K562 (cell line): ENCODE results near the gene ZNF665. TPM values are rescaled to one million over a fixed set of nuclear protein-coding genes. Genes with fewer than 3 reads are reported as not detected.
A peak's percentile ranks its signal among the peaks of the same experiment; 100 is the strongest.

Source experiments
- ATAC-seq: fragments of 200-7000 bp; cut with Tn5 transposase; 3 replicates; pipeline ENCODE4 v1.9.1; 2020; ENCODE audit warnings: moderate library complexity
- BruUV-seq: library from RNA; stranded (reverse); fragments of 400-500 nt; replicated peaks from 2 replicates; lab custom pipeline; 2021; lab: Mats Ljungman, UMichigan
- CTCF ChIA-PET: fragments of 300-600 bp; formaldehyde crosslinking; extraction: SDS; loops from one replicate; lab custom pipeline; 2021; ENCODE audit warnings: low intra/inter-chr PET ratio; lab: Yijun Ruan, JAX
- POLR2A ChIA-PET: fragments of 300-600, 350-650 bp; sonication (Branson Sonifier 250); formaldehyde crosslinking; extraction: SDS; loops from one replicate; lab custom pipeline; 2021; ENCODE audit warnings: antibody characterized with exemption, inconsistent platforms; lab: Yijun Ruan, JAX
- DNase-seq, 4 experiments: peaks; one replicate each; pipeline versions ENCODE4 v3.0.0 to v3.0.0-alpha.2; 2011 to 2018; ENCODE audit warnings: low spot score in 3 of 4, mixed read lengths in 3 of 4; ENCODE audit errors: extremely low read depth in 1 of 4
- FAIRE-seq: peaks from 2 replicates; lab custom pipeline; 2011; peaks lifted over from hg19 to GRCh38; lab: Jason Lieb, UNC
- H2AFZ ChIP-seq: 2 replicates; pipeline ENCODE4 v1.6.0; 2011; ENCODE audit warnings: low read depth, low read length, control low read depth, inconsistent platforms
- H3K27ac ChIP-seq: fragments of 200-600 bp; 3 replicates; pipeline ENCODE4 v1.8.0; 2011; ENCODE audit warnings: low read depth, mild to moderate bottlenecking, control low read depth, inconsistent platforms, low read length, moderate library complexity, mixed read lengths; ENCODE audit errors: extremely low read depth
- H3K27me3 ChIP-seq, 2 experiments: fragments of 300-600 bp in 1 of 2; 2 replicates in 1 of 2; 3 replicates in 1 of 2; pipeline versions ENCODE4 v1.6.0 to v1.8.0; 2011; ENCODE audit warnings: inconsistent platforms in 2 of 2, low read length in 2 of 2, mild to moderate bottlenecking in 1 of 2, mixed read lengths in 1 of 2, moderate library complexity in 1 of 2; ENCODE audit not compliant: control insufficient read depth in 2 of 2, insufficient read depth in 2 of 2
- H3K36me3 ChIP-seq: fragments of 300-600 bp; 3 replicates; pipeline ENCODE4 v1.8.0; 2011; ENCODE audit warnings: mild to moderate bottlenecking, low read length, inconsistent platforms; ENCODE audit not compliant: control insufficient read depth, insufficient read depth
- H3K4me1 ChIP-seq, 2 experiments: fragments of 200-600 bp in 1 of 2; replicated peaks in 1 of 2; 2 replicates in 1 of 2; 3 replicates in 1 of 2; pipeline versions ENCODE4 v1.5.1 to v1.8.0; 2011; ENCODE audit warnings: inconsistent platforms in 2 of 2, low read length in 2 of 2, mild to moderate bottlenecking in 1 of 2, mixed read lengths in 1 of 2, moderate library complexity in 1 of 2; ENCODE audit not compliant: control insufficient read depth in 2 of 2, insufficient read depth in 2 of 2
- H3K4me2 ChIP-seq: 2 replicates; pipeline ENCODE4 v1.6.1; 2011; ENCODE audit warnings: low read length, control low read depth, inconsistent platforms, mixed read lengths; ENCODE audit not compliant: insufficient read depth
- H3K4me3 ChIP-seq: fragments of 200-600 bp; sonication (generic), shearing (Covaris generic); 2 replicates; pipeline ENCODE4 v1.5.1; 2016; ENCODE audit warnings: control low read depth, inconsistent platforms
- H3K79me2 ChIP-seq: fragments of 200-600 bp; 3 replicates; pipeline ENCODE4 v1.8.0; 2011; ENCODE audit warnings: low read length, inconsistent platforms; ENCODE audit not compliant: control insufficient read depth, insufficient read depth
- H3K9ac ChIP-seq, 2 experiments: 2 replicates each; pipeline versions ENCODE4 v1.6.0 to v1.6.1; 2011; ENCODE audit warnings: low read depth in 2 of 2, low read length in 2 of 2, control low read depth in 1 of 2, inconsistent platforms in 1 of 2, mild to moderate bottlenecking in 1 of 2, mixed read lengths in 1 of 2; ENCODE audit not compliant: insufficient read depth in 1 of 2
- H3K9me1 ChIP-seq: one replicate; pipeline ENCODE4 v1.6.0; 2011; ENCODE audit warnings: inconsistent platforms, mild to moderate bottlenecking, low read length, moderate library complexity; ENCODE audit not compliant: control insufficient read depth, insufficient read depth
- H3K9me3 ChIP-seq: replicated peaks from 2 replicates; pipeline ENCODE4 v1.5.1; 2011; ENCODE audit warnings: low read depth, low read length, inconsistent platforms; ENCODE audit not compliant: control insufficient read depth, insufficient read depth
- H4K20me1 ChIP-seq: replicated peaks from 2 replicates; pipeline ENCODE4 v1.6.1; 2011; ENCODE audit warnings: low read length, inconsistent platforms, mixed read lengths; ENCODE audit not compliant: control insufficient read depth, insufficient read depth
- BACH1 ChIP-seq: fragments of 200-800 bp; sonication (Bioruptor generic); IDR thresholded peaks from 2 replicates; pipeline ENCODE4 v1.6.1; 2016; ENCODE audit warnings: missing genetic modification characterization, missing compliant biosample characterization
- CBX8 ChIP-seq: fragments of 200-600 bp; sonication (generic); IDR thresholded peaks from 2 replicates; pipeline ENCODE4 v1.6.1; 2012; ENCODE audit warnings: borderline replicate concordance, mixed run types, low read depth, mild to moderate bottlenecking, moderate library complexity, mixed read lengths, low read length, control low read depth, inconsistent platforms; ENCODE audit not compliant: poor library complexity, severe bottlenecking; ENCODE audit errors: extremely low read depth
- CEBPB ChIP-seq: fragments of 450-650 bp; IDR thresholded peaks from 2 replicates; pipeline ENCODE4 v1.6.1; 2016; ENCODE audit warnings: missing genetic modification characterization, missing compliant biosample characterization
- CHCHD3 ChIP-seq: fragments of 250-450 bp; sonication (Bioruptor Pico); IDR thresholded peaks from 2 replicates; pipeline ENCODE4 v2.1.2; 2022; ENCODE audit warnings: mild to moderate bottlenecking
- CREB3L1 ChIP-seq: fragments of 450-650 bp; IDR thresholded peaks from 2 replicates; pipeline ENCODE4 v1.6.1; 2014; ENCODE audit warnings: low read depth, mild to moderate bottlenecking, moderate library complexity, borderline replicate concordance
- DIDO1 ChIP-seq: fragments of 450-650 bp; IDR thresholded peaks from 2 replicates; pipeline ENCODE4 v1.6.1; 2016; ENCODE audit warnings: low read depth, missing biosample characterization, missing genetic modification characterization
- ETS1 ChIP-seq: conservative IDR thresholded peaks from 2 replicates; pipeline ENCODE4 v1.6.1; 2011; ENCODE audit warnings: low read depth, mild to moderate bottlenecking, low read length; ENCODE audit not compliant: control insufficient read depth
- FOXO4 ChIP-seq: fragments of 450-650 bp; formaldehyde crosslinking; IDR thresholded peaks from 2 replicates; pipeline ENCODE4 v1.4.0; 2020; ENCODE audit warnings: mild to moderate bottlenecking, moderate library complexity
- GTF3C2 ChIP-seq: IDR thresholded peaks from 3 replicates; pipeline ENCODE4 v1.6.1; 2011; ENCODE audit warnings: borderline replicate concordance, mild to moderate bottlenecking, moderate library complexity; ENCODE audit not compliant: insufficient read length; ENCODE audit errors: extremely low read depth
- IRF2 ChIP-seq: sonication (generic); formaldehyde crosslinking; IDR thresholded peaks from 2 replicates; pipeline ENCODE4 v1.8.1; 2022; ENCODE audit warnings: mild to moderate bottlenecking, missing genetic modification reagents
- RBM39 ChIP-seq: fragments of 200-400 bp; formaldehyde crosslinking; optimal IDR thresholded peaks from 2 replicates; pipeline ENCODE3; 2018; ENCODE audit warnings: low read depth, low read length
- ZNF589 ChIP-seq: fragments of 200-800 bp; sonication (Bioruptor generic); IDR thresholded peaks from 2 replicates; pipeline ENCODE4 v1.6.1; 2016; ENCODE audit warnings: low read depth, missing genetic modification characterization, missing compliant biosample characterization
- ZSCAN32 ChIP-seq: fragments of 450-650 bp; formaldehyde crosslinking; IDR thresholded peaks from 2 replicates; pipeline ENCODE4 v1.4.0; 2020; ENCODE audit warnings: mild to moderate bottlenecking, moderate library complexity
- WGBS: fragments of 100-300 bp; shearing (Covaris generic); methylation state at CpG from one replicate; pipeline ENCODE4 v1.1.6; 2016; ENCODE audit warnings: low coverage, mixed read lengths; ENCODE audit not compliant: insufficient coverage; ENCODE audit errors: missing lambda C conversion rate; 5-methylcytosine and 5-hydroxymethylcytosine counted together
- in situ Hi-C: fragments of 300-500 bp; cut with MboI; formaldehyde crosslinking; loops from 4 replicates; pipeline ENCODE4 v1.15.0; 2018; ENCODE audit warnings: inconsistent platforms, mixed read lengths
- intact Hi-C: fragments of 100-400 bp; cut with micrococcal nuclease; formaldehyde crosslinking; loops from 2 replicates; pipeline ENCODE4 v1.14.2; 2022
- polyA plus RNA-seq, 8 experiments: library from polyadenylated mRNA; depleted of rRNA in 4 of 8; stranded (reverse) in 5 of 8; unstranded in 3 of 8; fragments of >200 nt; fragmentation: Nextera tagmentation in 2 of 8; fragmentation: Illumina TruSeq in 1 of 8; extraction: Ambion mirVana in 2 of 8; extraction: Trizol in 1 of 8; gene quantifications; 2 replicates each; pipeline versions ENCODE4 v1.2.1 to v1.2.3, GENCODE V29; 2011 to 2014; ENCODE audit warnings: inconsistent platforms in 1 of 8, missing spikeins in 1 of 8
- total RNA-seq, 7 experiments: library from RNA; depleted of rRNA in 6 of 7; stranded (reverse); fragments of >200 nt in 6 of 7; fragmentation: Illumina TruSeq in 2 of 7; extraction: Trizol in 2 of 7; gene quantifications; 2 replicates each; pipeline versions ENCODE4 v1.2.1 to v1.2.3, GENCODE V29; 2011 to 2021; ENCODE audit warnings: low replicate concordance in 1 of 7

Gene ZNF665
- total and polyA plus RNA-seq, 9 of the 15 experiments (the other 6 are each of a cell fraction or from before 2014, with no cell fraction given), result 1.9 to 7.6 (median 2.8) TPM

GRCh38 chr19:53161123-53161522 lies 32.0 kb downstream of the ZNF665 start:
- no peak overlapping the region; the same call in 1 of the 2 replicates for H3K4me3 ChIP-seq
- no peaks in the 10 kb centered on the region for H3K9me1 ChIP-seq
- H3K4me1 ChIP-seq, result peaks cover 13 to 14% of the 10 kb centered on the region in 2 experiments; a peak in 3 of 5 replicates
- POLR2A ChIA-PET, result interaction anchor here (0.6 kb wide), 2 partner anchors 32 to 50 kb away, joined by 3 to 4 read pairs; partner anchors contain the start of gene ZNF665
- peaks cover 23% of the 10 kb centered on the region for H3K9me3 ChIP-seq
- in situ Hi-C loops (no loop called here), intact Hi-C loops (no loop called here)
- BruUV-seq, result no TSS peak
- peak overlapping the region; percentile 75 for H2AFZ ChIP-seq
- peak; percentile 70 for ATAC-seq
- no peaks in the 10 kb centered on the region for H3K27me3 ChIP-seq
- FAIRE-seq, result peak; percentile 97
- 0% methylated on average over 3 of the region's 3 CpGs for WGBS
- CTCF ChIA-PET, result no interaction called here
- H3K9ac ChIP-seq, result 0 out of 4 replicates have a peak overlapping the region, but pooled peaks of 1 of the 2 experiments have one; percentile 40
- peaks cover 8% of the 10 kb centered on the region; the same call in 1 of the 3 replicates for H3K36me3 ChIP-seq
- no peaks in the 10 kb centered on the region for H4K20me1 ChIP-seq
- H3K27ac ChIP-seq, result peak overlapping the region; percentile 71
- peaks cover 25% of the 10 kb centered on the region for H3K79me2 ChIP-seq
- DNase-seq, result peak; percentile 80 to 88 (median 86)
- peak overlapping the region; percentile 44 for H3K4me2 ChIP-seq
- TF ChIP-seq CREB3L1, result no peak
- no peak for TF ChIP-seq BACH1 (tag)
- no peak for TF ChIP-seq IRF2 (CRISPR knock-in tag)
- TF ChIP-seq DIDO1, result 0 out of 2 replicates have a peak, but pooled peaks have one; percentile 38
- no peak for TF ChIP-seq ZSCAN32
- TF ChIP-seq ETS1, result no peak
- peak; percentile 76 for TF ChIP-seq ZNF589 (CRISPR knock-in tag)
- TF ChIP-seq RBM39, result no peak
- TF ChIP-seq CHCHD3 (CRISPR knock-in tag), result no peak
- no peak for TF ChIP-seq CBX8
- no peak for TF ChIP-seq GTF3C2
- peak; percentile 59 for TF ChIP-seq CEBPB (tag)
- no peak for TF ChIP-seq FOXO4 (CRISPR knock-in tag)
